Psoas muscle (tissue), 8 donors: Measurements from ENCODE around the gene ARMC7. TPM values are rescaled to one million over a fixed set of nuclear protein-coding genes. Genes with fewer than 3 reads are reported as not detected.
"Not testable (repeated sequence)": the region's sequence is repeated elsewhere in the genome, so short reads cannot be mapped to it uniquely, and the experiment has no call there.

Source experiments
- ATAC-seq, 4 donors: fragments of 200-7000 bp; cut with Tn5 transposase; one replicate each; pipeline ENCODE4 v1.9.1; 2020; ENCODE audit warnings: moderate library complexity in 3 of 4, mild to moderate bottlenecking in 2 of 4
- DNase-seq, 2 donors: peaks; one replicate each; pipeline ENCODE4 v3.0.0-alpha.2; 2020
- H3K27ac ChIP-seq: fragments of 200-600 bp; one replicate; pipeline ENCODE4 v1.8.0; 2022
- H3K27me3 ChIP-seq, 3 donors: fragments of 200-600 bp in 1 of 3; one replicate each; pipeline versions ENCODE4 v1.6.1 to v1.8.0; 2013 to 2022; ENCODE audit warnings: low read length in 2 of 3, mild to moderate bottlenecking in 2 of 3, moderate library complexity in 1 of 3; ENCODE audit not compliant: insufficient read depth in 3 of 3
- H3K36me3 ChIP-seq, 2 donors: fragments of 200-600 bp in 1 of 2; one replicate each; pipeline versions ENCODE4 v1.6.1 to v1.8.0; 2013 to 2022; ENCODE audit warnings: low read depth in 1 of 2, mild to moderate bottlenecking in 1 of 2, moderate library complexity in 1 of 2; ENCODE audit not compliant: insufficient read depth in 1 of 2
- H3K4me1 ChIP-seq: fragments of 200-600 bp; one replicate; pipeline ENCODE4 v1.8.0; 2022
- H3K4me3 ChIP-seq: fragments of 200-600 bp; one replicate; pipeline ENCODE4 v1.8.0; 2022; ENCODE audit warnings: mild to moderate bottlenecking
- H3K9me3 ChIP-seq: fragments of 200-600 bp; one replicate; pipeline ENCODE4 v1.8.0; 2022
- WGBS, 3 donors: extraction: QIAGEN DNeasy Blood & Tissue Kit; methylation state at CpG; one replicate each; pipeline versions ENCODE4 v1.1.6 to v1.1.7; 2013; 5-methylcytosine and 5-hydroxymethylcytosine counted together
- intact Hi-C, 2 donors: fragments of 100-400 bp; cut with DNase I; formaldehyde crosslinking; loops; one replicate each; pipeline versions ENCODE4 v1.11.0 to v1.14.2; 2022
- polyA plus RNA-seq, 3 donors: library from polyadenylated mRNA; stranded (reverse); fragments of 200-250 nt; gene quantifications; one replicate each; pipeline ENCODE4 v1.2.3, GENCODE V29; 2013
- total RNA-seq, 4 donors: library from RNA; stranded (reverse); fragmentation: NEBNext Ultra II Directional in 2 of 4; extraction: Animal tissue kit (Norgen Biotek cat#: 25700) in 2 of 4; gene quantifications; one replicate each; pipeline versions ENCODE4 v1.2.1 to v1.2.4, GENCODE V29; 2021 to 2023
- TF ChIP-seq, protein P1 (sequence below): fragments of 200-600 bp; IDR thresholded peaks from one replicate; pipeline ENCODE4 v1.8.0; 2022; ENCODE audit warnings: antibody characterized with exemption
- donor health status: healthy with polysubstance abuse.
- donor health status: DM: no; HTN: no; CAD: no; lungs with moderate emphysema.
- donor health status: Bipolar disorder and iron deficiency.
- donor health status: healthy.
- donor health status: DM: yes; HTN: yes; CAD: no.
- donor health status: DM: no; HTN: no; CAD: no.
- donor health status: DM: no; HTN: no; CAD: no.
- donor health status: DM: yes; HTN: yes; CAD: no.

Gene ARMC7
- total and polyA plus RNA-seq, 7 donors, result 2.7 to 7.0 (median 3.9) TPM

DNA sequence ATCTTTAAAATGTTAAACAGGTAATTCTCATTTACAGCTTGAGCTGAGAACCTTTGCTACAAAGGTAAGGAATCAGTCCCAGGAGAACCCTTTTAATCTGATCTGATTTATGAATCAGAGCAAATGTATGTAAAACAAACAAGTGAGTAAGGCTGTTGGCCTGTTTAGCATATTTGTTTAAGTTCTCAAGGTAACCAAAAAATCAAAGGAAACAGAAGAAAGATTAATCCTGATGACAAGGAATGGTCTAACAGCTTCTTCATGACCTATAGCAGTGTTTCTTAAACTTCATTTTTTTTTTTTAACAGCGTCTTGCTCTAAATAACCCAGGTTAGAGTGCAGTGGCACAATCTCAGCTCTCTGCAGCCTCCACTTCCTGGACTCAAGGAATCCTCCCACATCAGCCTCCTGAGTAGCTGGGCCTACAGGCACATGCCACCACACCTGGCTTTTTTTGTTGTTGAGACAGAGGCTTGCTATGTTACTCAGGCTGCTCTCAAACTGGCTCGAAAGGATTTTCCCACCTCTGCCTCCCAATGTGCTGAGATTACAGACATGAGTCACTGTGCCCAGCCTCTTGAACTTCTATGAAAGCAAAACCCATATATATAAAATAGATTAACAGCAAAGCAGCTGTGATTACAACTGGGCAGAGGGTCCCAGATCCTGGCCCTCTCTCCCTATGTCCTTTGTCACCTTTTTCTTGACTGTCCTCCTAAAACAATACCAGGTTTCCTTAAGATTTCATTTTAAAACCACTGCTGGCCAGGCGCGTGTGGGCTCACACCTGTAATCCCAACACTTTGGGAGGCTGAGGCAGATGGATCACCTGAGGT, 49.6 kb downstream of the ARMC7 start:
- ATAC-seq (no peak), DNase-seq (no peak)
- H3K27me3 ChIP-seq, result no peaks in the 10 kb centered on the region
- peaks cover 16% of the 10 kb centered on the region for H3K4me1 ChIP-seq
- intact Hi-C loops, result no loop called here
- H3K36me3 ChIP-seq, result peaks cover 0 to 18% of the 10 kb centered on the region in 2 donors
- WGBS, 3 donors, result 93 to 98% (median 93%) methylated on average over 4 of the region's 4 CpGs
- TF ChIP-seq, protein P1, sequence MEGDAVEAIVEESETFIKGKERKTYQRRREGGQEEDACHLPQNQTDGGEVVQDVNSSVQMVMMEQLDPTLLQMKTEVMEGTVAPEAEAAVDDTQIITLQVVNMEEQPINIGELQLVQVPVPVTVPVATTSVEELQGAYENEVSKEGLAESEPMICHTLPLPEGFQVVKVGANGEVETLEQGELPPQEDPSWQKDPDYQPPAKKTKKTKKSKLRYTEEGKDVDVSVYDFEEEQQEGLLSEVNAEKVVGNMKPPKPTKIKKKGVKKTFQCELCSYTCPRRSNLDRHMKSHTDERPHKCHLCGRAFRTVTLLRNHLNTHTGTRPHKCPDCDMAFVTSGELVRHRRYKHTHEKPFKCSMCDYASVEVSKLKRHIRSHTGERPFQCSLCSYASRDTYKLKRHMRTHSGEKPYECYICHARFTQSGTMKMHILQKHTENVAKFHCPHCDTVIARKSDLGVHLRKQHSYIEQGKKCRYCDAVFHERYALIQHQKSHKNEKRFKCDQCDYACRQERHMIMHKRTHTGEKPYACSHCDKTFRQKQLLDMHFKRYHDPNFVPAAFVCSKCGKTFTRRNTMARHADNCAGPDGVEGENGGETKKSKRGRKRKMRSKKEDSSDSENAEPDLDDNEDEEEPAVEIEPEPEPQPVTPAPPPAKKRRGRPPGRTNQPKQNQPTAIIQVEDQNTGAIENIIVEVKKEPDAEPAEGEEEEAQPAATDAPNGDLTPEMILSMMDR, result no peak
- H3K9me3 ChIP-seq, result no peaks in the 10 kb centered on the region
- no peak overlapping the region for H3K4me3 ChIP-seq
- peak overlapping the region; percentile 53 for H3K27ac ChIP-seq

DNA sequence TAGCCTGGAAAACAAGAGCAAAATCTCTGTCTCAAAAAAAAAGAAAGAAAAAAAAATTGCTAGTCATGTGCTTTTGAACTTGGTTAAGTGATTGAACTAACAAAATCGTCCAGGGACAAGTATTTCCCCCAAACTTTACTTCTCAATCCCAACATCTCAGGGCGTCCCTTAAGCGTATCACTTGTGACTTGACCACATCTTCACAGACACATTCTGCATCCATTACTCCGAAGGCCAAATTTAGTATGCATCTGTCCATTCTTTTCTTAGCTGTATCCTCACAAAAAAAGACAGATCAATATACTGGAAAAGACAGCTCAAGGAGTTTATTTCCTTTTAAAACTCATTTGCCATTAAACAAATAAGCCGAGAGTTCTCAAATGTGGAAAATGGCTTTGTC, 50.4 kb downstream of the ARMC7 start:
- 81 to 91% (median 81%) methylated on average over 5 of the region's 5 CpGs for WGBS, 3 donors
- Histone ChIP-seq H3K36me3 (peaks cover 0 to 25% of the 10 kb centered on the region in 2 donors), H3K4me3 (no peak overlapping the region), H3K27me3 (no peaks in the 10 kb centered on the region), H3K4me1 (peaks cover 11% of the 10 kb centered on the region), H3K9me3 (no peaks in the 10 kb centered on the region), H3K27ac (peak overlapping the region; percentile 53)
- ATAC-seq, result peak; percentile 45 to 73 (median 62)
- TF ChIP-seq, protein P1, result no peak
- intact Hi-C loops, result no loop called here
- no peak for DNase-seq

DNA sequence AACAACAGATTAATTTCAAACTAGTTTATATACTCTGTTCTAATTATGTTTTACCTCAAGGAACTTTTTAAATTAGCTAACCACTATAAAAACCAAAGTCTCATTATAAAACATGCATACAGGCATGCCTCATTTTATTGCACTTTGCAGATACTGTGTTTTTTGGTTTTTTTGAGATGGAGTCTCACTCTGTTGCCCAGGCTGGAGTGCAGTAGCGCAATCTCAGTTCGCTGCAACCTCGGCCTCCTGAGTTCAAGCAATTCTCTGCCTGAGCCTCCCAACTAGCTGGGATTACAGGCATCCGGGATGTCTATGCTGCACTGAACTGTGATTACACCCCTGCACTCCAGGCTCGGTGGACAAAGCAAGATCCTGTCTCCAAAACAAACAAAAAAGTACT, 53.3 kb downstream of the ARMC7 start:
- Histone ChIP-seq H3K27ac (no peak overlapping the region), H3K9me3 (no peaks in the 10 kb centered on the region), H3K4me1 (peaks cover 7% of the 10 kb centered on the region), H3K4me3 (no peak overlapping the region), H3K36me3 (peaks cover 0 to 53% of the 10 kb centered on the region in 2 donors), H3K27me3 (no peaks in the 10 kb centered on the region)
- ATAC-seq, result no peak
- intact Hi-C loops, result no loop called here
- DNase-seq, result no peak
- WGBS, 3 donors, result 91 to 93% (median 91%) methylated on average over 5 of the region's 5 CpGs
- TF ChIP-seq, protein P1, result no peak

DNA sequence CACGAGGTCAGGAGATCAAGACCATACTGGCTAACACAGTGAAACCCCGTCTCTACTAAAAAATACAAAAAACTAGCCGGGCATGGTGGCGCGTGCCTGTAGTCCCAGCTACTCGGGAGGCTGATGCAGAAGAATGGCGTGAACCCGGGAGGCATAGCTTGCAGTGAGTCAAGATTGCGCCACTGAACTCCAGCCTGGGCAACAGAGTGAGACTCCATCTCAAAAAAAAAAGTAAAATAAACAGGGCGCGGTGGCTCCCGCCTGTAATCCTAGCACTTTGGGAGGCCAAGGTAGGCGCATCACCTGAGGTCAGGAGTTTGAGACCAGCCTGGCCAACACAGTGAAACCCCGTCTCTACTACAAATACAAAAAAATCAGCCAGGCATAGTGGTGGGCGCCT, 54.8 kb downstream of the ARMC7 start:
- H3K4me1 ChIP-seq, H3K27me3 ChIP-seq, intact Hi-C loops, H3K4me3 ChIP-seq, DNase-seq, H3K9me3 ChIP-seq, H3K27ac ChIP-seq, ATAC-seq: not testable (repeated sequence)
- peaks cover 0 to 61% of the 10 kb centered on the region in 2 donors for H3K36me3 ChIP-seq
- WGBS, 3 donors, result 98% methylated on average over 15 of the region's 15 CpGs

DNA sequence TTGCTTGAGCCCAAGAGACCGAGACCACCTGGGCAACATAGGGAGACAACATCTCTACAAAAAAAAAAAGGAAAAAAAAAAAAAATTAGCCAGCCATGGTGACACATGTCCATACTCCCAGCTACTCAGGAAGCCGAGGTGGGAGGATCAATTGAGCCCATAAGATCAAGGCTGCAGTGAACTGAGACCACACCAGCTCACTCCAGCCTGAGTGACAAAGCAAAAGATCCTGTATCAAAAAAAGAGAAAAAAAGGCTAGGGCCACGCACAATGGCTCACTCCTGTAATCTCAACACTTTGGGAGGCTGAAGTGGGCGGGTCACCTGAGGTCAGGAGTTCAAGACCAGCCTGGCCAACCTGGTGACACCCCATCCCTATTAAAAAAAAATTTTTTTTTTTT, 59.2 kb downstream of the ARMC7 start:
- peaks cover 6 to 94% of the 10 kb centered on the region in 2 donors for H3K36me3 ChIP-seq
- H3K4me3 ChIP-seq, result no peak overlapping the region
- intact Hi-C loops, result no loop called here
- DNase-seq (no peak), ATAC-seq (no peak)
- H3K27ac ChIP-seq, result no peak overlapping the region
- WGBS, 3 donors, result 85 to 89% (median 85%) methylated on average over 4 of the region's 4 CpGs
- H3K27me3 ChIP-seq, result no peaks in the 10 kb centered on the region
- TF ChIP-seq, protein P1, result no peak
- no peaks in the 10 kb centered on the region for H3K9me3 ChIP-seq
- no peaks in the 10 kb centered on the region for H3K4me1 ChIP-seq
